GM06990 (cell line): ENCODE data around the gene EIF3K.

Experiments
- DNase-seq: peaks from one replicate; pipeline ENCODE4 v3.0.0-alpha.2; 2011; ENCODE audit not compliant: insufficient read length; ENCODE audit errors: extremely low read depth
- H3K27me3 ChIP-seq: replicated peaks from 2 replicates; pipeline ENCODE4 v1.6.0; 2011; ENCODE audit warnings: low read length; ENCODE audit not compliant: control insufficient read depth, insufficient read depth
- H3K36me3 ChIP-seq: 2 replicates; pipeline ENCODE4 v1.5.1; 2011; ENCODE audit warnings: low read length; ENCODE audit not compliant: control insufficient read depth, insufficient read depth
- H3K4me3 ChIP-seq: replicated peaks from 2 replicates; pipeline ENCODE4 v1.5.1; 2011; ENCODE audit warnings: low read depth, mild to moderate bottlenecking, control low read depth, low read length
- CTCF ChIP-seq: IDR thresholded peaks from 2 replicates; pipeline ENCODE4 v1.5.1; 2011; ENCODE audit warnings: low read length, control low read depth, mild to moderate bottlenecking, inconsistent platforms; ENCODE audit not compliant: insufficient read depth, poor library complexity, severe bottlenecking

The EIF3K gene

DNA sequence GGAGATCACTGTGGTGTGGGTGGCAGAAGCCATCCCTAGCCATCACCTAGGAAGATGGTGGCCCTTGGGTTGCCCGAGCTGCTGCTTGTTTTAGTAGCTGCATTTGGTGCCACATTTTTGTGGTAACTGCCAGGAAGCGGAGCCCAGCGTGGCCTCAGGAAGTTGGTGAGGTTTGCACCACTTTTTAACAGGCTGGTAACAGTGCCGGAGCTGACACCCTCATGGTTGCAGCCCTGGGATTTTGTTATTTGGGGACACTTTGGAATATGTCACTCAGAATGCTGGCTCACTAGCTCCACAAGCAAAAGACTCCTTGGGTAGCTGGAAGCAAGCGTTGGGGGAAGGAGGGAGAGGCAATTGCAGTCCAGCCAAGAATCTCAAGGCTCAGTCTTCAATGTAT, 50.6 kb downstream of the EIF3K start:
- DNase-seq, result no peak
- H3K36me3 ChIP-seq, result no peaks in the 10 kb centered on the region
- no peak for TF ChIP-seq CTCF
- H3K4me3 ChIP-seq, result no peak overlapping the region
- no peaks in the 10 kb centered on the region for H3K27me3 ChIP-seq

GRCh38 chr19:38670921-38671398, 52.0 kb downstream of the EIF3K start:
- no peak for TF ChIP-seq CTCF
- Histone ChIP-seq H3K36me3 (no peaks in the 10 kb centered on the region), H3K4me3 (no peak overlapping the region), H3K27me3 (no peaks in the 10 kb centered on the region)
- no peak for DNase-seq

DNA sequence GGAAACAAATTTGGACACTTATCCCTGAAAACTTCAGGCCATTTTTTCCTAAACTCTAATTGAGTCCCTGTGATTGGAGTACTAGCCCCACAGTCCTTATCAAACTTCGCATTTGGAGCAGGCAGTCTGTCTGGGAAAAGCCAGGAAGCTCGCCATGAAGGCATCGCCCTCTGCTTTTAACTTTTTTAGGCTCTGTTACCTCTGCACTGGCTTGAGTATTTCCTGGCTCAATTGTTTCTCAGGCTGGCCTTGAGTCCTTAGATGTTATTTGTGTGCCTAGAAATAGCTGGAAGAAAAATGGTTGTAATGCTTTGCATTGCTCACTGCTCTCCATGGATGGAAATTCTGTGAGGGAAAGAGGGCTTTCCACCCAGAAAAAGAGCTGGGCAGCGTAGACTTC, 52.7 kb downstream of the EIF3K start:
- no peaks in the 10 kb centered on the region for H3K36me3 ChIP-seq
- no peaks in the 10 kb centered on the region for H3K27me3 ChIP-seq
- no peak overlapping the region for H3K4me3 ChIP-seq
- no peak for TF ChIP-seq CTCF
- DNase-seq, result no peak

GRCh38 chr19:38673030-38673429, 54.0 kb downstream of the EIF3K start:
- Histone ChIP-seq H3K27me3 (no peaks in the 10 kb centered on the region), H3K36me3 (no peaks in the 10 kb centered on the region), H3K4me3 (no peak overlapping the region)
- no peak for DNase-seq
- TF ChIP-seq CTCF, result no peak

- Histone ChIP-seq H3K27me3 (no peaks in the 10 kb centered on the region), H3K4me3 (no peak overlapping the region), H3K36me3 (no peaks in the 10 kb centered on the region)
- no peak for TF ChIP-seq CTCF
- DNase-seq, result no peak
Observed at GRCh38 chr19:38674388-38675171, 55.6 kb downstream of the EIF3K start.

DNA sequence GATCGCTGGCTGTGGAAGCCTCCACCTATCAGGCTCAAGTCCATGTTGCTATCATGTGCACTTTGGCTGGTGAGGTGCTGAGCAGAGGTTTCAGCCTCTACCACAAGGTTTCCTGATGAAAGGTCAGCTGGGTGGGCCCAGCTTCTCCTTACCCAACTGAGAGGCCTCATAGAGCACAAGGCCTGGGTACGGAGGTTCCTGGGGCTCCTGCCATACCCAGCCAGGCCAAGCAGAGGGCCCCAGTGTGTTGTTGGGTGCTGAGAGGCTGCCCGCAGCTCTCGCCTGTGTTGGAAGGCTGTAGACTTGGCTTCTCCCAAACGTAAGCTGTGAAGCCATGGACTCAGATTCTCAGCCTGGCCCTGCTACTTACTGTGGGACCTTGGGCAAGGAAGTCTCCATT, 56.6 kb downstream of the EIF3K start:
- Histone ChIP-seq H3K4me3 (no peak overlapping the region), H3K36me3 (no peaks in the 10 kb centered on the region), H3K27me3 (no peaks in the 10 kb centered on the region)
- TF ChIP-seq CTCF, result no peak
- no peak for DNase-seq
